ENCODE data around the gene KIF1A.
"Not testable (repeated sequence)": the region's sequence is repeated elsewhere in the genome, so short reads cannot be mapped to it uniquely, and the experiment has no call there.

The KIF1A gene

DNA sequence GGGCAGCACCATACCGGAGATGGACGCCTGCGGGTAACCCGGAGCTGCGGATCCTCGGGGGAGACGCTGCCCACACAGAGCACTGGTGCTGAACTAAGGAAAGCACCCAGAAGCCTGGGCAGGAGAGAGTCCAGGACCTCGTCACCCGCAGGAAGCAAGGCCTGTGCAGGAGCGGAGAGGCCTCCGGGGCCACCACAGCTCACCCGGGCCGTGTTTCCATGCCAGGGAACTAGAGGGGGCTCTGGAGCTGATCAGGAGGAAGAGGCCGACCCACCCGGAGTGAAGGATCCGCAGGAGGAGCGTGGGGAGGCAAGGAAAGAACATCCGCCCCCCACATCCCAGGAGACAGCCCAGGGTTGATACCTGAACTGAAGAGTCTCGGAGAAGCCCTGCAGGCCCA lies 141.1 kb downstream of the KIF1A start:
- not testable (repeated sequence) for DNase-seq

DNA sequence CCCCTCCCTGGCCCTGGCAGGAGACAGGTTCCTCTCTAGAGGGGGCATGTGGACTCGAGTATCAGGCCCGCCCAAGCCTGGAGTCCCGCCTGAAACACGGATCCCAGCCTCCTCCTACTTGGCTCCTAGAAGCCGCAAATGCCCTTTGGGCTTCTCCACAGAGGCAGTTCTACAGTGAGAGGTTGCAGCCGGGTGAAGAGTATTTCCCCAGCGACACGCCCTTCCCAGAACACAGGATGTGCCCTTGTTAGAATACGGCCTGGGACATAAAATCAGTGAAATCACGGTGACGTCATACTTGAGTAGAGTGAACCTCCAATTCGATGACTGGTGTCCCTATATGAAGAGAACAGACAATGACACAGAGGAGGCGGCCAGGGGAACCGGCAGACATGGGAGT lies 142.0 kb downstream of the KIF1A start:
- not testable (repeated sequence) for DNase-seq

DNA sequence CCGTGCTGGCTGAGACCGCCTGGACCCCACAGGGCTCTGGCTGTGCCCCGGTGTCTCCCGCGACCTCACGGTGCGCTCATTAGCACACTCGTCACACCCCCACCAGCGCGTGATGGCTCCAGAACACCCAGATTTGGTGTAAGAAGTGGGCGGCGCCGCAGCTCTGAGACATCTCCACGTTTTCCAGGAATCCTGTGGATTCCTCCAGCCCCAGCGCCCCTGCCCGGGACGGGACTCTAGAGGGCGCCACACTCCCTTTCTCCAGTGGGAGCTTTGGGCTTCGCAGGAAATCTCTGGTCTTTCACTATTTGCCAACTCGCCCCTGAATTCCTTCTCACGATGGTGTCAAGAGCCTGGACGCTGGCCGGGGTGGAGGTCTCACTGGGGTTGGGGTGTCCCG lies 144.7 kb downstream of the KIF1A start:
- DNase-seq: not testable (repeated sequence)

DNA sequence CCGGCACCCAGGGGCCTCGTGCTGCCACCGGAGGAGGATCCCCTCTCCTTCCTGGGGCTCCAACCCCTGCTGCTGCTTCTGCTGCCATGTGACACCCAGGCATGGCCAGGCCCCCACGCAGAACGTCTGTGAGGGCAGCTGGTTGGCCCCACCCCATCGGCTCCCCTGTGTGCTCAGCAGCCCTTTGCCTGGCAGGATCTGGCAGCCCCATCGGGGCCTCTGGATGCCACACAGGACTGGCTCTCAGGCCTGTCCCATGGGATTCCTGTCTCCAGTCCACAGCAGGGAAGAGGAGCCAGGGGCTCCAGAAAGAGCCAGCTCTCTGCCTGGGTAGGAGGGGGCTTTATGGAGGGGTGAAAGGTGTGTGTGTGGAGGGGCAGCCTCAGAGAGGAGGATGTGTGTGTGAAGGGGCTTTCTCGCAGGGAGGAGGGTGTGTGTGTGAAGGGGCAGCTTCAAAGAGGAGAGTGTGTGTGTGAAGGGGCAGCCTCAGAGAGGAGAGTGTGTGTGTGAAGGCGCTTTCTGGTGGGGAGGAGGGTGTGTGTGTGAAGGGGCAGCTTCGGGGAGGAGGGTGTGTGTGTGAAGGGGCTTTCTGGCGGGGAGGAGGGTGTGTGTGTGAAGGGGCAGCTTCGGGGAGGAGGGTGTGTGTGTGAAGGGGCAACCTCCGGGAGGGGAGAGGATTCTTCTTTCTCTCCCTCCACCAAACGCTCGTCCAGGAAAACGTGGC lies 145.4 kb downstream of the KIF1A start:
- not testable (repeated sequence) for DNase-seq

DNA sequence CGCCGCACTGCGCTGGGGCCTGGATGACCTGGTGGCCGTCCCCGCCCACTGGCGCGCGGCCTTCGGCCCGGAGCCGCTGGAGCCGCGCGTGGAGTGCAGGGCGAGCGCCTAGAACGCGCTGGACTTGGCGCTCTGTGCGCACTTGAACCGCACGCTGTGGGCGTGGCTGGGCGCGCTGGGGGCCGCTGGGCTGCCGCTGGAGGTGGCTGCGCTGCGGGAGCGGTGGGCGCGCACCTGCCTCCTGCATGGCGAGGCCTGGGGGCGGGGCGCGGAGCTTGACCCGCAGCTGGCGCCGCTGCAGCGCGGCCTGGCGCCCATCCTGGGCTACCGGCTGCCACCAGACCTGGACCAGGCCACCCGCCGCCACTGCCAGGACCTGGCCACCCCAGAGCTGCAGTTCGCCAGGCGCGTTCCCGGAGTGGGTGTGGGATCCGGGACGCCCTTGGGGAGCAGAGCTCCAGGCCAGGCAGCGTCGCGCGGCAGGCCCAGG lies 147.3 kb downstream of the KIF1A start:
- no peak for DNase-seq

DNA sequence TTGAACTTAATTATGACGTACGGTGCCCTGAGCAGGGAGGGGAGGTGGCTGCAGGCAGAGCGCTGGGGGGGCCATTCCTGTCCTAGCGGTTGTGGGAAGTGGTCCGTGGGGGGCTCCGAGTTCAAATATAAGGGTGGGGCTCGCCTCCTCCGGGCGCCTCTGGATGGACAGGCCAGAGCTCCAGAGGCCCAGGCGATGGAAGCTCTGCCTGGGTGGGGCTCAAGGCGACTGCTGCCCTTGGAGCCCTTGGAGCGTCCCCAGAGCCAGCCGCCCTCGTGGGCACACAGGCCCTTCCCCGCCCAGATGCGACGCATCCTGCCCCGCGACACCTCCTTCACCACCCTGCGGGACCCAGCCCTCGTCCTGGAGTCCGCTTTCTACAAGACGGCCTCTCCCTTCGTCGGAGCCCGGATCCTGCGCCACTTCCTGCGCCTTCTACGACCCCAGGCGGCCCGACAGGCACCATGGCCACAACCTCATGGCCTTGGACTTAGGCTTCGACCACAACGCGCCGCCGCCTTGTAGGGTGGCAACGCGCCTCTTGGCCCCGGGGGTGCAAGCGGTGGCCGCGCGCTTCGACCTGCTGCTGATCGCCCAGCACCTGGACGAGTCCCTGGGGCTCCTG lies 147.8 kb downstream of the KIF1A start:
- DNase-seq: no peak

DNA sequence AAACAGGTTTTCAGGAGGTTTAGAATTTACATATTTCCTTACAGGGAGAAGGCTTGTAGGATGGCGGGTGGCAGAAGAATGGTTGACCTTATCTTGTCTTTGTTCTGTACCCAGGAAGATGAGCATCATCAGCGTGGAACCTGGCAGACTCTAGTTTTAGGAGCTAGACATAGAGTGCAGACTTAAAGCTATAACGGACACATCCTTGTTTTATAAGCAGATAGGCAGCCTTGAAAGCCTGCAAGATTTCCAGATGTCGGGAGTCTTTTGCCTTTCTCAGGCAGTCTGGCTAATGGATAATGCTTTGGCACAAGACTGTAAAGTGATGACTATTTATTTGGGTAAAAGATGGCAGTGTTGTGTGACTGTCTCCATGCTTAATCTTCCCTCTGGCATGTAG lies 149.1 kb downstream of the KIF1A start:
- no peak for DNase-seq

DNA sequence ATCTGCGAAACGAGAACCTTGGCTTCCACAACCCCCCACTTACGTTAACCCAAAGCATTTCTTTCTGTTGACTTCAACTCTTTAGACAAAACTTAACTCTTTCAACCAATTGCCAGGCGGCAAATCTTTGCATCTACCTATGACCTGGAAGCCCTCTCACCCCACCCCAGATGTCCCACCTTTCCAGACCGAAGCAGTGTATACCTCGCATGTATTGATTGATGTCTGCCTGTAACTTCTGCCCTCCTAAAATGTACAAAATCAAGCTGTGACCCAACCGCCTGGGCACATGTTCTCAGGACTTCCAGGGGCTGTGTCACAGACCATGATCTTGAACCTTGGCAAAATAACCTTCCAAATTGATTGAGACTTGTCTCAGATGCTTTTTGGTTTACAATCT lies 149.6 kb downstream of the KIF1A start:
- DNase-seq: no peak

DNA sequence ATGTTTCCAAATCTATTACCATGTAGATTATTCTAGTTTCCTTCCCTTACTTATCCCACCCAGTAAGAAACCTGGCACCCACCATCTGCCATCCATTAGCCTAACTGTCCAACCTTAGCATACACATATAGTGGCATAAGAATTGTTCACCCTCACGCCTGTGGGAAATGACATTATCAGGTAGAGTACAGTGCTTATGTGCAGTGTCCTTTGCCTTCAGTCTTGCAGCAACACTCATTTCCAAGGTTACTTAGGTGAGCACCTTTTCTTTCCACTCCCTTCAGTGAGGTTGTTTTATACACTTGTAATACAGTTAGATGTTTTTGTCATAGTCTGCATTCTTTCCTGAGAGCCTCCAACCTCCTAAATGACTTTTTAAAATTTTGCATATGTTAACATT lies 155.4 kb downstream of the KIF1A start:
- no peak for DNase-seq

Measured in DMS79 (cell line).